Activated B cell treated with CpG ODN at 0.5 μM for 24 hours (primary cell): ENCODE results near the gene ITSN1. TPM values are rescaled to one million over a fixed set of nuclear protein-coding genes. Genes with fewer than 3 reads are reported as not detected.

ENCODE experiments used
- ATAC-seq: fragments of 200-7000 bp; cut with Tn5 transposase; one replicate; pipeline ENCODE4 v1.10.0; 2021; ENCODE audit warnings: low read depth, mild to moderate bottlenecking, moderate library complexity
- CTCF ChIA-PET: fragments of 350-600 bp; sonication (Branson Sonifier 250); formaldehyde crosslinking; loops from one replicate; lab custom pipeline; 2021; ENCODE audit warnings: antibody characterized with exemption; lab: Charles Lee
- POLR2A ChIA-PET: fragments of 350-600 bp; sonication (Branson Sonifier 250); formaldehyde crosslinking; loops from one replicate; lab custom pipeline; 2021; ENCODE audit warnings: antibody characterized with exemption; lab: Charles Lee
- DNase-seq: peaks from one replicate; pipeline ENCODE4 v3.0.0; 2022
- H3K27ac Mint-ChIP-seq: one replicate; pipeline ENCODE4 v1.8.0; 2020; ENCODE audit warnings: mixed read lengths
- H3K27me3 Mint-ChIP-seq: one replicate; pipeline ENCODE4 v1.8.0; 2021; ENCODE audit warnings: mixed read lengths
- H3K36me3 Mint-ChIP-seq: one replicate; pipeline ENCODE4 v1.8.0; 2021; ENCODE audit warnings: low read depth, mixed read lengths
- H3K4me1 Mint-ChIP-seq: one replicate; pipeline ENCODE4 v1.8.0; 2021; ENCODE audit warnings: mixed read lengths
- H3K4me3 Mint-ChIP-seq: one replicate; pipeline ENCODE4 v1.8.0; 2020; ENCODE audit warnings: mild to moderate bottlenecking, mixed read lengths
- H3K9me3 Mint-ChIP-seq: one replicate; pipeline ENCODE4 v1.8.0; 2020; ENCODE audit warnings: mixed read lengths
- CTCF ChIP-seq: fragments of 200-600 bp; IDR thresholded peaks from one replicate; pipeline ENCODE4 v1.8.0; 2022; ENCODE audit warnings: antibody characterized with exemption, mild to moderate bottlenecking
- intact Hi-C: fragments of 100-400 bp; cut with micrococcal nuclease; formaldehyde crosslinking; loops from one replicate; pipeline ENCODE4 v1.15.1; 2024
- total RNA-seq: library from RNA; stranded (reverse); gene quantifications from 2 replicates; pipeline ENCODE4 v1.2.3, GENCODE V29; 2022

The ITSN1 gene
- total RNA-seq, 1 donor from 2014 or later = 2.9 TPM

GRCh38 chr21:33801424-33802405 is 159.4 kb downstream of the ITSN1 start:
- no peak overlapping the region for H3K27ac Mint-ChIP-seq
- ATAC-seq (no peak), DNase-seq (no peak)
- ChIA-PET POLR2A (interaction anchor here (0.5 kb wide), 1 partner anchor 11 kb away, joined by 3 read pairs; no protein-coding TSS in a partner anchor), CTCF (no interaction called here)
- TF ChIP-seq CTCF = no peak
- H3K4me3 Mint-ChIP-seq = no peak overlapping the region
- no peaks in the 10 kb centered on the region for H3K27me3 Mint-ChIP-seq
- no peaks in the 10 kb centered on the region for H3K4me1 Mint-ChIP-seq
- H3K9me3 Mint-ChIP-seq = no peaks in the 10 kb centered on the region
- intact Hi-C loops = no loop called here
- H3K36me3 Mint-ChIP-seq = no peaks in the 10 kb centered on the region

DNA sequence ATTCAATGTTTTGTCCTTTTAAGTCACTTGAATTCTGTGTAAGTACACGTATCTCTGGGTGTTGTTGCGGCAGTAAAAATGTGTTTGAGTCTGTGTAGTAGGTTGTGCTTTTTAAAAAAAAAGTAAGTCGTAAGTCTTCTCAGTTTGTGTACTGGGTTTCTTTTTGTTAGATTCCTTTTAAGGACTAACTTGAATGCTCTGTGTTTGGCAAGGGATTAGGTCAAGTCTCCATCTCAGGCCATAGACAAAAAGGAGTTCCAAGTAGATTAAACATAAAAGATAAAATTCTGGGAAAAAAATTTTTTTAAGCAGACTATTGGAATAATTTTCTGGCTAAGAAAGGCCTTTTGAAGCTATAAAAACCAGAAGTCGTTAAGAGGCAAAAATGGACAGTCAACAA is 160.2 kb downstream of the ITSN1 start:
- H3K27me3 Mint-ChIP-seq = no peaks in the 10 kb centered on the region
- ATAC-seq (no peak), DNase-seq (no peak)
- no peaks in the 10 kb centered on the region for H3K9me3 Mint-ChIP-seq
- ChIA-PET CTCF (no interaction called here), POLR2A (no interaction called here)
- no peak for TF ChIP-seq CTCF
- H3K4me3 Mint-ChIP-seq = no peak overlapping the region
- H3K27ac Mint-ChIP-seq = no peak overlapping the region
- no peaks in the 10 kb centered on the region for H3K4me1 Mint-ChIP-seq
- H3K36me3 Mint-ChIP-seq = no peaks in the 10 kb centered on the region
- intact Hi-C loops = no loop called here

DNA sequence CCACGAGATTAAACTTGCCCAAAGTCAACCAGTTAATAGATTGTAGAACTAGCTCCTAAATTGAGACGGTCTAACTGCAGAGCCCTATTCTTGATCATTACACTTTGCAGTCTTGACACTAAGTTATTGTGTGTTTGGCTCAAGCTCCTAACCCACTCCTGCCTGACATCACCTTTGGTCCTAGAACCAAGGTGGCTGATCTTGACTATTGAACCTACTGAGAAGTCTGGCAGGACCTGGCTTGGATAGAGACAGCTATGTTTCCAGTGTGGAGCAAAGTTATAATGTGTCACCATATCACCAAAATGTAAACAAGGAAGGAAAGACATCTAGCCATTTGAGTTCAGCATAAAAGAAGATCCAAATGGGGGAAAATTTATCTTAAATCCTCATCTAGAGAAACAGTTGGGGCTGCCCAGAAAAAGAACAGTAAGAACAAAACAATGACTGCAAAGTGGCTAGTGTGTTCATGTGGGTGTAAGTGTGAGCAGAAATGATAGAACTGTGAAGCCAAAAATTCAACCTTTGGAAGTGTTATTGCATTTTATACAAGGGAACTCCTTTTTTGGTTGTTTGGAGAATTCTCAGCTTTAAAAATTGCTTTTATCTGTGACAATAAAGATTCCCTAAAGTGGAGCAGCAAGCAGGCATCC is 166.5 kb downstream of the ITSN1 start:
- Mint-ChIP-seq H3K9me3 (no peaks in the 10 kb centered on the region), H3K4me3 (no peak overlapping the region), H3K27ac (no peak overlapping the region), H3K36me3 (no peaks in the 10 kb centered on the region), H3K27me3 (no peaks in the 10 kb centered on the region), H3K4me1 (no peaks in the 10 kb centered on the region)
- ChIA-PET POLR2A (no interaction called here), CTCF (no interaction called here)
- DNase-seq (no peak), ATAC-seq (no peak)
- intact Hi-C loops = no loop called here
- TF ChIP-seq CTCF = no peak

GRCh38 chr21:33810766-33811165 is 168.5 kb downstream of the ITSN1 start:
- ATAC-seq (no peak), DNase-seq (no peak)
- intact Hi-C loops = no loop called here
- no peaks in the 10 kb centered on the region for H3K9me3 Mint-ChIP-seq
- H3K27me3 Mint-ChIP-seq = peaks cover 3% of the 10 kb centered on the region
- TF ChIP-seq CTCF = no peak
- H3K36me3 Mint-ChIP-seq = no peaks in the 10 kb centered on the region
- no peaks in the 10 kb centered on the region for H3K4me1 Mint-ChIP-seq
- H3K27ac Mint-ChIP-seq = no peak overlapping the region
- CTCF ChIA-PET = no interaction called here
- POLR2A ChIA-PET = no interaction called here
- no peak overlapping the region for H3K4me3 Mint-ChIP-seq
